Neural cell (in vitro differentiated cells): Measurements from ENCODE around the gene TRIM72.

Source experiments
- EP300 ChIP-seq: fragments of 450-650 bp; conservative IDR thresholded peaks from 2 replicates; pipeline ENCODE4 v1.6.1; 2014; ENCODE audit warnings: antibody characterized with exemption, mild to moderate bottlenecking, moderate library complexity; ENCODE audit not compliant: poor library complexity, severe bottlenecking
- EZH2 ChIP-seq: fragments of 200-600, 300-800 bp; shearing (Covaris generic), sonication (generic); IDR thresholded peaks from 2 replicates; pipeline ENCODE4 v1.6.1; 2014; ENCODE audit warnings: antibody characterized with exemption, low read length, borderline replicate concordance, mild to moderate bottlenecking; ENCODE audit not compliant: insufficient read depth, poor library complexity, severe bottlenecking
- POLR2AphosphoS5 ChIP-seq: IDR thresholded peaks from 2 replicates; pipeline ENCODE4 v1.6.1; 2012
- RAD21 ChIP-seq: fragments of 450-650 bp; conservative IDR thresholded peaks from 2 replicates; pipeline ENCODE4 v1.6.1; 2014; ENCODE audit warnings: antibody characterized with exemption, mild to moderate bottlenecking, moderate library complexity
- SMC3 ChIP-seq: fragments of 450-650 bp; conservative IDR thresholded peaks from 2 replicates; pipeline ENCODE4 v1.6.1; 2014; ENCODE audit warnings: antibody characterized with exemption, mild to moderate bottlenecking, moderate library complexity; ENCODE audit not compliant: poor library complexity
- TF ChIP-seq, protein P1 (sequence below): fragments of 450-650 bp; IDR thresholded peaks from 2 replicates; pipeline ENCODE4 v1.5.1; 2014; ENCODE audit warnings: antibody characterized with exemption, mild to moderate bottlenecking, moderate library complexity; ENCODE audit not compliant: poor library complexity, severe bottlenecking
- TF ChIP-seq, protein P2 (sequence below): IDR thresholded peaks from 2 replicates; pipeline ENCODE4 v1.6.1; 2012; ENCODE audit warnings: borderline replicate concordance

DNA sequence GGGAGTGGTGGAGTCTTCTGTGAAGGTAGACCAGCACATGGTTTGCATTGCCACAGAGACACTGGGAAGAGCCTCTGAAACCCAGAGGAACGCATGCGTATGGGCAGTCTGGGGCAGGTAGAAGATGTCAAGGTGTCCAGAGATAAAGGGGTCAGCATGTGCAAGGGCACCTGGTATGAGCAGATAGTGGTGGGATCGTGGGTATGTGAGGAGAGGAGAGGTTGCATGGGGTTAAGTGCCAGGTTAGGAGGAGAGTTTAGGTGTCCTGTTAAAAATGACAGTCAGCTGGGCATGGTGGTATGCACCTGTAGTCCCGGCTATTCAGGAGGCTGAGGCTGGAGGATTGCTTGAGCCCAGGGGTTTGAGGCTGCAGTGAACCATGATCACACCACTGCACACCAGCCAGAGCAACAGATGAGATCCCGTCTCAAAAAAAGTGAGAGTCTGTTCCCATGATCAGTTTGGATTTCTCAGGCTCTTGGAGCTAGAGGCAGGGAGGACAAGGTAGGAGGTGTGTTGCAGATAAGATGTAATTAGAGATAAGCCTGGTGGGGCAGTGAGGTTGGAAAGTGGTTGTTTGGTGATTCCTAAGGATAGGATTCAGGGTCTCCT lies 14.4 kb upstream of the TRIM72 start:
- TF ChIP-seq, protein P1, sequence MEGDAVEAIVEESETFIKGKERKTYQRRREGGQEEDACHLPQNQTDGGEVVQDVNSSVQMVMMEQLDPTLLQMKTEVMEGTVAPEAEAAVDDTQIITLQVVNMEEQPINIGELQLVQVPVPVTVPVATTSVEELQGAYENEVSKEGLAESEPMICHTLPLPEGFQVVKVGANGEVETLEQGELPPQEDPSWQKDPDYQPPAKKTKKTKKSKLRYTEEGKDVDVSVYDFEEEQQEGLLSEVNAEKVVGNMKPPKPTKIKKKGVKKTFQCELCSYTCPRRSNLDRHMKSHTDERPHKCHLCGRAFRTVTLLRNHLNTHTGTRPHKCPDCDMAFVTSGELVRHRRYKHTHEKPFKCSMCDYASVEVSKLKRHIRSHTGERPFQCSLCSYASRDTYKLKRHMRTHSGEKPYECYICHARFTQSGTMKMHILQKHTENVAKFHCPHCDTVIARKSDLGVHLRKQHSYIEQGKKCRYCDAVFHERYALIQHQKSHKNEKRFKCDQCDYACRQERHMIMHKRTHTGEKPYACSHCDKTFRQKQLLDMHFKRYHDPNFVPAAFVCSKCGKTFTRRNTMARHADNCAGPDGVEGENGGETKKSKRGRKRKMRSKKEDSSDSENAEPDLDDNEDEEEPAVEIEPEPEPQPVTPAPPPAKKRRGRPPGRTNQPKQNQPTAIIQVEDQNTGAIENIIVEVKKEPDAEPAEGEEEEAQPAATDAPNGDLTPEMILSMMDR = no peak
- TF ChIP-seq POLR2AphosphoS5 (no peak), RAD21 (no peak), EP300 (no peak), SMC3 (no peak), EZH2 (no peak)
- TF ChIP-seq, protein P2, sequence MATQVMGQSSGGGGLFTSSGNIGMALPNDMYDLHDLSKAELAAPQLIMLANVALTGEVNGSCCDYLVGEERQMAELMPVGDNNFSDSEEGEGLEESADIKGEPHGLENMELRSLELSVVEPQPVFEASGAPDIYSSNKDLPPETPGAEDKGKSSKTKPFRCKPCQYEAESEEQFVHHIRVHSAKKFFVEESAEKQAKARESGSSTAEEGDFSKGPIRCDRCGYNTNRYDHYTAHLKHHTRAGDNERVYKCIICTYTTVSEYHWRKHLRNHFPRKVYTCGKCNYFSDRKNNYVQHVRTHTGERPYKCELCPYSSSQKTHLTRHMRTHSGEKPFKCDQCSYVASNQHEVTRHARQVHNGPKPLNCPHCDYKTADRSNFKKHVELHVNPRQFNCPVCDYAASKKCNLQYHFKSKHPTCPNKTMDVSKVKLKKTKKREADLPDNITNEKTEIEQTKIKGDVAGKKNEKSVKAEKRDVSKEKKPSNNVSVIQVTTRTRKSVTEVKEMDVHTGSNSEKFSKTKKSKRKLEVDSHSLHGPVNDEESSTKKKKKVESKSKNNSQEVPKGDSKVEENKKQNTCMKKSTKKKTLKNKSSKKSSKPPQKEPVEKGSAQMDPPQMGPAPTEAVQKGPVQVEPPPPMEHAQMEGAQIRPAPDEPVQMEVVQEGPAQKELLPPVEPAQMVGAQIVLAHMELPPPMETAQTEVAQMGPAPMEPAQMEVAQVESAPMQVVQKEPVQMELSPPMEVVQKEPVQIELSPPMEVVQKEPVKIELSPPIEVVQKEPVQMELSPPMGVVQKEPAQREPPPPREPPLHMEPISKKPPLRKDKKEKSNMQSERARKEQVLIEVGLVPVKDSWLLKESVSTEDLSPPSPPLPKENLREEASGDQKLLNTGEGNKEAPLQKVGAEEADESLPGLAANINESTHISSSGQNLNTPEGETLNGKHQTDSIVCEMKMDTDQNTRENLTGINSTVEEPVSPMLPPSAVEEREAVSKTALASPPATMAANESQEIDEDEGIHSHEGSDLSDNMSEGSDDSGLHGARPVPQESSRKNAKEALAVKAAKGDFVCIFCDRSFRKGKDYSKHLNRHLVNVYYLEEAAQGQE = no peak
